ENCODE data around the gene ATXN8OS.

GRCh38 chr13:70107125-70107497 is 515 bp upstream of the ATXN8OS start:
- TF ChIP-seq CTCF (IDR thresholded peaks at IDR 0.05) = no peak
- no peak for TF ChIP-seq POLR2A (IDR thresholded peaks at IDR 0.05)
